H9 (cell line): Measurements from ENCODE around the gene TRIM36. TPM values are rescaled to one million over a fixed set of nuclear protein-coding genes. Genes with fewer than 3 reads are reported as not detected.

ENCODE experiments used
- DNase-seq: peaks from one replicate; pipeline ENCODE4 v3.0.0-alpha.2; 2017
- H2AFZ ChIP-seq: one replicate; pipeline ENCODE4 v1.6.1; 2013; ENCODE audit warnings: mild to moderate bottlenecking, low read length, control low read depth, moderate library complexity
- H2AK5ac ChIP-seq: 2 replicates; pipeline ENCODE4 v1.6.1; 2013; ENCODE audit warnings: low read length, control low read depth, mixed read lengths; ENCODE audit not compliant: insufficient read length
- H2BK120ac ChIP-seq: one replicate; pipeline ENCODE4 v1.6.1; 2013; ENCODE audit warnings: low read depth, mild to moderate bottlenecking, low read length, control low read depth, inconsistent platforms; ENCODE audit not compliant: poor library complexity, severe bottlenecking
- H2BK12ac ChIP-seq: 2 replicates; pipeline ENCODE4 v1.6.1; 2013; ENCODE audit warnings: low read length, control low read depth, mixed read lengths, low read depth; ENCODE audit not compliant: insufficient read length
- H2BK15ac ChIP-seq: 2 replicates; pipeline ENCODE4 v1.6.1; 2013; ENCODE audit warnings: low read depth, low read length, control low read depth
- H2BK20ac ChIP-seq: one replicate; pipeline ENCODE4 v1.6.1; 2013; ENCODE audit warnings: low read depth, mild to moderate bottlenecking, low read length, control low read depth, inconsistent platforms; ENCODE audit not compliant: poor library complexity, severe bottlenecking
- H2BK5ac ChIP-seq: 2 replicates; pipeline ENCODE4 v1.6.1; 2013; ENCODE audit warnings: low read length, control low read depth, mixed read lengths; ENCODE audit not compliant: insufficient read length
- H3K14ac ChIP-seq: 2 replicates; pipeline ENCODE4 v1.6.1; 2013; ENCODE audit warnings: low read length, control low read depth; ENCODE audit not compliant: insufficient read depth
- H3K18ac ChIP-seq: 2 replicates; pipeline ENCODE4 v1.6.1; 2013; ENCODE audit warnings: low read depth, mild to moderate bottlenecking, mixed read lengths, low read length, control low read depth; ENCODE audit not compliant: insufficient read length
- H3K23ac ChIP-seq: 2 replicates; pipeline ENCODE4 v1.6.1; 2013; ENCODE audit warnings: low read length, control low read depth, mixed read lengths, low read depth; ENCODE audit not compliant: insufficient read length
- H3K23me2 ChIP-seq: 2 replicates; pipeline ENCODE4 v1.6.1; 2013; ENCODE audit warnings: low read depth, mild to moderate bottlenecking, mixed read lengths, low read length, control low read depth; ENCODE audit not compliant: insufficient read length, poor library complexity, severe bottlenecking
- H3K27ac ChIP-seq: 2 replicates; pipeline ENCODE4 v1.5.1; 2013; ENCODE audit warnings: low read length, control low read depth, mixed read lengths, low read depth; ENCODE audit not compliant: insufficient read length
- H3K27me3 ChIP-seq: 2 replicates; pipeline ENCODE4 v1.6.1; 2013; ENCODE audit warnings: low read length, control low read depth, inconsistent platforms; ENCODE audit not compliant: insufficient read depth
- H3K4ac ChIP-seq: 2 replicates; pipeline ENCODE4 v1.6.1; 2013; ENCODE audit warnings: low read depth, mild to moderate bottlenecking, control low read depth, inconsistent platforms, low read length, moderate library complexity
- H3K4me1 ChIP-seq: 2 replicates; pipeline ENCODE4 v1.6.1; 2013; ENCODE audit warnings: low read length, control low read depth, inconsistent platforms; ENCODE audit not compliant: insufficient read depth
- H3K4me2 ChIP-seq: 2 replicates; pipeline ENCODE4 v1.6.1; 2013; ENCODE audit warnings: low read length, control low read depth, mixed read lengths; ENCODE audit not compliant: insufficient read length, insufficient read depth
- H3K56ac ChIP-seq: 2 replicates; pipeline ENCODE4 v1.6.1; 2013; ENCODE audit warnings: low read depth, mild to moderate bottlenecking, mixed read lengths, low read length, control low read depth; ENCODE audit not compliant: insufficient read length
- H3K79me1 ChIP-seq: 2 replicates; pipeline ENCODE4 v1.6.1; 2013; ENCODE audit warnings: low read depth, mild to moderate bottlenecking, moderate library complexity, low read length, control low read depth, inconsistent platforms; ENCODE audit not compliant: insufficient read depth, poor library complexity, severe bottlenecking
- H3K79me2 ChIP-seq: 2 replicates; pipeline ENCODE4 v1.6.1; 2013; ENCODE audit warnings: low read length, control low read depth, inconsistent platforms; ENCODE audit not compliant: insufficient read depth
- H3K9ac ChIP-seq: 2 replicates; pipeline ENCODE4 v1.6.1; 2013; ENCODE audit warnings: low read length, control low read depth, mixed read lengths; ENCODE audit not compliant: insufficient read length; ENCODE audit errors: extremely low read depth
- H3K9me3 ChIP-seq: one replicate; pipeline ENCODE4 v1.6.1; 2013; ENCODE audit warnings: low read depth, low read length, inconsistent platforms; ENCODE audit not compliant: control insufficient read depth
- H3T11ph ChIP-seq: one replicate; pipeline ENCODE4 v1.6.1; 2013; ENCODE audit warnings: mild to moderate bottlenecking, low read length, control low read depth, inconsistent platforms
- H4K20me1 ChIP-seq: one replicate; pipeline ENCODE4 v1.6.1; 2013; ENCODE audit not compliant: control insufficient read depth, insufficient read length, insufficient read depth
- H4K5ac ChIP-seq: 2 replicates; pipeline ENCODE4 v1.6.1; 2013; ENCODE audit warnings: low read depth, mild to moderate bottlenecking, mixed read lengths, low read length, control low read depth; ENCODE audit not compliant: insufficient read length
- H4K8ac ChIP-seq: replicated peaks from 2 replicates; pipeline ENCODE4 v1.6.1; 2013; ENCODE audit warnings: low read length, control low read depth, mixed read lengths, low read depth; ENCODE audit not compliant: insufficient read length
- H4K91ac ChIP-seq: 2 replicates; pipeline ENCODE4 v1.6.1; 2013; ENCODE audit warnings: low read depth, mild to moderate bottlenecking, moderate library complexity, mixed read lengths, low read length, control low read depth; ENCODE audit not compliant: insufficient read length
- H3K27ac Mint-ChIP-seq, 3 experiments: 2 replicates in 2 of 3; 3 replicates in 1 of 3; pipeline ENCODE4 v1.8.0; 2020 to 2021; ENCODE audit warnings: mixed read lengths in 3 of 3, mild to moderate bottlenecking in 1 of 3, moderate library complexity in 1 of 3
- H3K27me3 Mint-ChIP-seq: 2 replicates; pipeline ENCODE4 v1.8.0; 2021; ENCODE audit warnings: low read depth, mild to moderate bottlenecking, moderate library complexity, mixed read lengths
- H3K36me3 Mint-ChIP-seq, 3 experiments: 2 replicates in 2 of 3; 3 replicates in 1 of 3; pipeline ENCODE4 v1.8.0; 2020 to 2021; ENCODE audit warnings: low read depth in 3 of 3, mixed read lengths in 3 of 3; ENCODE audit not compliant: insufficient read depth in 1 of 3
- H3K4me1 Mint-ChIP-seq, 2 experiments: 2 replicates each; pipeline ENCODE4 v1.8.0; 2020; ENCODE audit warnings: mixed read lengths in 2 of 2
- H3K4me3 Mint-ChIP-seq, 2 experiments: 2 replicates in 1 of 2; 3 replicates in 1 of 2; pipeline ENCODE4 v1.8.0; 2020 to 2021; ENCODE audit warnings: mild to moderate bottlenecking in 2 of 2, mixed read lengths in 2 of 2, moderate library complexity in 1 of 2
- H3K9me3 Mint-ChIP-seq, 2 experiments: 2 replicates in 1 of 2; 3 replicates in 1 of 2; pipeline ENCODE4 v1.8.0; 2020; ENCODE audit warnings: mild to moderate bottlenecking in 2 of 2, mixed read lengths in 2 of 2, moderate library complexity in 1 of 2
- total RNA-seq: library from RNA; stranded (reverse); gene quantifications from 2 replicates; pipeline ENCODE4 v1.2.1, GENCODE V29; 2021
- TF ChIP-seq, protein P1 (sequence below): fragments of 200-600 bp; sonication (generic); conservative IDR thresholded peaks from 3 replicates; pipeline ENCODE4 v1.8.0; 2021; ENCODE audit warnings: antibody characterized with exemption, mild to moderate bottlenecking

TRIM36 gene
- total RNA-seq, 1 experiment from 2014 or later, result 14.6 TPM

- no peak for DNase-seq
- Histone ChIP-seq H3K56ac (no peak overlapping the region), H2BK5ac (no peak overlapping the region), H3K27me3 (no peaks in the 10 kb centered on the region), H3K9me3 (peaks cover 6% of the 10 kb centered on the region), H4K8ac (no peak overlapping the region), H2BK120ac (no peak overlapping the region), H3K4me2 (no peak overlapping the region), H3K4me1 (no peaks in the 10 kb centered on the region), H3K27ac (no peak overlapping the region), H2BK15ac (no peak overlapping the region), H4K20me1 (no peaks in the 10 kb centered on the region), H3K79me2 (no peaks in the 10 kb centered on the region), H2BK12ac (no peak overlapping the region), H4K91ac (no peak overlapping the region), H3K23ac (no peak overlapping the region), H2AK5ac (no peak overlapping the region), H2BK20ac (no peak overlapping the region), H3K79me1 (no peaks in the 10 kb centered on the region), H3T11ph (no peak overlapping the region), H3K18ac (no peak overlapping the region), H2AFZ (no peak overlapping the region), H4K5ac (no peak overlapping the region), H3K14ac (no peak overlapping the region), H3K9ac (no peak overlapping the region), H3K23me2 (no peaks in the 10 kb centered on the region), H3K4ac (no peak overlapping the region)
- Mint-ChIP-seq H3K36me3 (peaks cover 8 to 13% (median 11%) of the 10 kb centered on the region in 3 experiments), H3K4me1 (peaks cover 8 to 10% of the 10 kb centered on the region in 2 experiments), H3K27me3 (no peaks in the 10 kb centered on the region), H3K9me3 (peaks cover 15 to 25% of the 10 kb centered on the region in 2 experiments), H3K4me3 (no peak overlapping the region), H3K27ac (no peak overlapping the region)
- TF ChIP-seq, protein P1, sequence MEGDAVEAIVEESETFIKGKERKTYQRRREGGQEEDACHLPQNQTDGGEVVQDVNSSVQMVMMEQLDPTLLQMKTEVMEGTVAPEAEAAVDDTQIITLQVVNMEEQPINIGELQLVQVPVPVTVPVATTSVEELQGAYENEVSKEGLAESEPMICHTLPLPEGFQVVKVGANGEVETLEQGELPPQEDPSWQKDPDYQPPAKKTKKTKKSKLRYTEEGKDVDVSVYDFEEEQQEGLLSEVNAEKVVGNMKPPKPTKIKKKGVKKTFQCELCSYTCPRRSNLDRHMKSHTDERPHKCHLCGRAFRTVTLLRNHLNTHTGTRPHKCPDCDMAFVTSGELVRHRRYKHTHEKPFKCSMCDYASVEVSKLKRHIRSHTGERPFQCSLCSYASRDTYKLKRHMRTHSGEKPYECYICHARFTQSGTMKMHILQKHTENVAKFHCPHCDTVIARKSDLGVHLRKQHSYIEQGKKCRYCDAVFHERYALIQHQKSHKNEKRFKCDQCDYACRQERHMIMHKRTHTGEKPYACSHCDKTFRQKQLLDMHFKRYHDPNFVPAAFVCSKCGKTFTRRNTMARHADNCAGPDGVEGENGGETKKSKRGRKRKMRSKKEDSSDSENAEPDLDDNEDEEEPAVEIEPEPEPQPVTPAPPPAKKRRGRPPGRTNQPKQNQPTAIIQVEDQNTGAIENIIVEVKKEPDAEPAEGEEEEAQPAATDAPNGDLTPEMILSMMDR, result no peak
Measured at GRCh38 chr5:115116001-115116400, 53.7 kb downstream of the TRIM36 start.
